Cerebellar nuclear complex (tissue), 1 donor: ENCODE data around the gene DCHS1.
A peak's percentile ranks its signal among the peaks of the same experiment; 100 is the strongest.
"Not testable (repeated sequence)": the region's sequence is repeated elsewhere in the genome, so short reads cannot be mapped to it uniquely, and the experiment has no call there.

Source experiments
- DNase-seq, 2 experiments: peaks; one replicate each; lab custom pipeline; 2025; lab: John Stamatoyannopoulos, UW

DCHS1 gene, protein sequence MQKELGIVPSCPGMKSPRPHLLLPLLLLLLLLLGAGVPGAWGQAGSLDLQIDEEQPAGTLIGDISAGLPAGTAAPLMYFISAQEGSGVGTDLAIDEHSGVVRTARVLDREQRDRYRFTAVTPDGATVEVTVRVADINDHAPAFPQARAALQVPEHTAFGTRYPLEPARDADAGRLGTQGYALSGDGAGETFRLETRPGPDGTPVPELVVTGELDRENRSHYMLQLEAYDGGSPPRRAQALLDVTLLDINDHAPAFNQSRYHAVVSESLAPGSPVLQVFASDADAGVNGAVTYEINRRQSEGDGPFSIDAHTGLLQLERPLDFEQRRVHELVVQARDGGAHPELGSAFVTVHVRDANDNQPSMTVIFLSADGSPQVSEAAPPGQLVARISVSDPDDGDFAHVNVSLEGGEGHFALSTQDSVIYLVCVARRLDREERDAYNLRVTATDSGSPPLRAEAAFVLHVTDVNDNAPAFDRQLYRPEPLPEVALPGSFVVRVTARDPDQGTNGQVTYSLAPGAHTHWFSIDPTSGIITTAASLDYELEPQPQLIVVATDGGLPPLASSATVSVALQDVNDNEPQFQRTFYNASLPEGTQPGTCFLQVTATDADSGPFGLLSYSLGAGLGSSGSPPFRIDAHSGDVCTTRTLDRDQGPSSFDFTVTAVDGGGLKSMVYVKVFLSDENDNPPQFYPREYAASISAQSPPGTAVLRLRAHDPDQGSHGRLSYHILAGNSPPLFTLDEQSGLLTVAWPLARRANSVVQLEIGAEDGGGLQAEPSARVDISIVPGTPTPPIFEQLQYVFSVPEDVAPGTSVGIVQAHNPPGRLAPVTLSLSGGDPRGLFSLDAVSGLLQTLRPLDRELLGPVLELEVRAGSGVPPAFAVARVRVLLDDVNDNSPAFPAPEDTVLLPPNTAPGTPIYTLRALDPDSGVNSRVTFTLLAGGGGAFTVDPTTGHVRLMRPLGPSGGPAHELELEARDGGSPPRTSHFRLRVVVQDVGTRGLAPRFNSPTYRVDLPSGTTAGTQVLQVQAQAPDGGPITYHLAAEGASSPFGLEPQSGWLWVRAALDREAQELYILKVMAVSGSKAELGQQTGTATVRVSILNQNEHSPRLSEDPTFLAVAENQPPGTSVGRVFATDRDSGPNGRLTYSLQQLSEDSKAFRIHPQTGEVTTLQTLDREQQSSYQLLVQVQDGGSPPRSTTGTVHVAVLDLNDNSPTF (N-terminal part only)

GRCh38 chr11:6655790-6656583 lies at the start of gene DCHS1:
TSS of gene DCHS1 (minus strand) at chr11:6655809. CDS start at chr11:6641613, 14,196 bp downstream.
- DNase-seq = no peak

DNA sequence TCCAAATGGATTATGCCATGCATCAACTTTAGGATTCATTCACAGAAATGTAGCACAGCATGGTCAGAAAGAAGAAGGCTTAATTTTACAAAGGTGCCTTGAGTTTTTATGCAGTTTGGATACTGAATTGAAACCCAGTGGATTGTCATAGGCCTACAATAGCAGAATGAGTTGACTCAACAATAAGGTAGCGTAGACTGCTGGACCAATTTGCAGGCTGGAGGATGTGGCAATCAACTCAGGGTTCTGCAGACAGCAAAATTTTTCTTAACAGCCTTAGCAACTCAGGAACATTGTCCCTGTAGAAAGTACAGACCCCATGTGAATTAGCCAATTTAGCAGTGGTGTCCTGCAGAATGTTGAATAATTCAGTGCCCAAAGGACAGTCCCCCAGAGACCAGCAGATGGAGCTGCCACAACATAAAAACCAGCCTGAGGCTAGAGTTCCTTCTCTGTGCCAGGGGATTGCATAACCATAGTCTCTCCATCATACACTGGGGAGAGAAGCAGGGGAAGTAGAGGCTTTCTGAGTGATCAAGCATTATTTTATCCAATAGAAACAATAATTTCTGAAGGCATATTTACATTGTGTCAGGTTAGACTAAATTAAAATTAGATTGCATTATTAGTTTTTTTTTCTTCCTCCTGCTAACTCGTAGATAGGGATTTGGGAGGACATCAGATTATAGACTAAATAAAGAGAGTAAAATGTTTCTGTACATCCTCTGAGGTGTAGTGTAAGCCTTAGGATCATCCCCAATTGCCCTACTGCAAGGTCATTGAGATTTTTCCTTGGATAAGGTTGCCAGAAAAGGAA lies 47.8 kb upstream of the DCHS1 start:
- no peak for DNase-seq

DNA sequence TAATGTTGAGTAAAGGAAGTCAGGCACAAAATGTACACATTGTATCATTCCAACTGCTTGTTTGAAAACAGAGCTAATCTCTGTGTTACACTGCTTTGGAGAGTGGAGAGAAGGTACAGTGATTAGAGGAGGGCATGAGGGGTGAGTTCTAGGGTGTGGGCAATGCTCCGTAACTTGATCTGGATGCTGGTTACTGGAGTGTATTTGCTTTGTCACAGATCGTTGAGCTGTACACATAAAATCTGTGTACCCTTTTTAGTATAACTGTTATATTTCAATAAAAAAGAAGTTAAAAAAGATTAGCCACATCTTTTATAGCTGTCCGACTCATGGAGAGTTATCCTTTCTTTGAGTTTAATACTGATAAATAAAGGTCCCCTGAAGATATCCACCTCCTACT lies 46.3 kb upstream of the DCHS1 start:
- DNase-seq = not testable (repeated sequence)

GRCh38 chr11:6695377-6695776 lies 39.8 kb upstream of the DCHS1 start:
- DNase-seq = no peak

DNA sequence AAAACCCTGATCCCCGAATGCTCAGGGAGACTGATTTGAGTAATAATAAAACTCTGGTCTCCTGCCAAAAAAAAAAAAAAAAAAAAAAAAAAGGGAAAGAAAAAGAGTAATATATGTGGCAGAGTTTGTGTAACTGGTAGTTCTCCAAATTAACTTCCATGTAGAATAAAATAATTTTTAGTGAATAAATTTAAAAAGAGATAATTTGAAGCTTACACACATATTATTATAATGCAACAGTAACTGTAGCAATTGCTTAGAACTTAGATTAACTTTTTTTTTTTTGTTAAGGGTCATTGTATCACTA lies 38.6 kb upstream of the DCHS1 start:
- DNase-seq = no peak

GRCh38 chr11:6693342-6694228 lies 38.0 kb upstream of the DCHS1 start:
- no peak for DNase-seq

- no peak for DNase-seq
Observed at GRCh38 chr11:6692128-6692527, 36.5 kb upstream of the DCHS1 start.

GRCh38 chr11:6690431-6691132 lies 35.0 kb upstream of the DCHS1 start:
- not testable (repeated sequence) for DNase-seq

GRCh38 chr11:6687876-6688275 lies 32.3 kb upstream of the DCHS1 start:
- no peak for DNase-seq

DNA sequence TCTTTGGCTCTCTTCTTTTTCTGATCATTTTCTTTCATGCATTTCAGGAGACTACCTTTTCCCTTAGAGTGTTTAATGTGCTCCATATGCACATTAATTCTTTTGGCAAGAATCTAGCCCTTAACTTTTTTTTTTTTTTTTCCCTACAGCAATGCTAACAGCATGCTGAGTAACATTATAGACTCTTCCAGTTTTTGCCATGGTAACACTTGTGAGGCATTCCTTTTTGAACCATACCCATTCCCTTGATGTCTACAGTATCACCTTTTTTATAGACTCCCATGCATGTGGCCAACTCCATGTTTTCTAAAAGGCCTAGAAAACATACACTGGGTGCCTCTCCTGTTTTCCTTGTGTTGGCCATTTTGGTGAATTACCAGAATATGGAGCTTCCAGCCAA lies 30.4 kb upstream of the DCHS1 start:
- DNase-seq = no peak

DNA sequence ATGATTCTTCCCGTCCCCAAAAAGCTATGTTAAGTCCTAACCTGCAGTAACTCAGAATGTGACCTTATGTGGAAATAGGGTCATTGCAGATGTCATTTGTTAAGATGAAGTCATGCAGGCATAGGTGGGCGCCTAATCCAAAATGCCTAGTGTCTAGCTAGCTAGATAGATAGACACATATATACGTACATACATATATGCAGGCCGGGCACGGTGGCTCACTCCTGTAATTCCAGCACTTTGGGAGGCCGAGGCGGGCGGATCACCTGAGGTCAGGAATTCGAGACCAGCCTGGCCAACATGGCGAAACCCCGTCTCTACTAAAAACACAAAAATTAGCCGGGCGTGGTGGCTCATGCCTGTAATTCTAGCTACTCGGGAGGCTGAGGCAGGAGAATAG lies 28.5 kb upstream of the DCHS1 start:
- DNase-seq = not testable (repeated sequence)

DNA sequence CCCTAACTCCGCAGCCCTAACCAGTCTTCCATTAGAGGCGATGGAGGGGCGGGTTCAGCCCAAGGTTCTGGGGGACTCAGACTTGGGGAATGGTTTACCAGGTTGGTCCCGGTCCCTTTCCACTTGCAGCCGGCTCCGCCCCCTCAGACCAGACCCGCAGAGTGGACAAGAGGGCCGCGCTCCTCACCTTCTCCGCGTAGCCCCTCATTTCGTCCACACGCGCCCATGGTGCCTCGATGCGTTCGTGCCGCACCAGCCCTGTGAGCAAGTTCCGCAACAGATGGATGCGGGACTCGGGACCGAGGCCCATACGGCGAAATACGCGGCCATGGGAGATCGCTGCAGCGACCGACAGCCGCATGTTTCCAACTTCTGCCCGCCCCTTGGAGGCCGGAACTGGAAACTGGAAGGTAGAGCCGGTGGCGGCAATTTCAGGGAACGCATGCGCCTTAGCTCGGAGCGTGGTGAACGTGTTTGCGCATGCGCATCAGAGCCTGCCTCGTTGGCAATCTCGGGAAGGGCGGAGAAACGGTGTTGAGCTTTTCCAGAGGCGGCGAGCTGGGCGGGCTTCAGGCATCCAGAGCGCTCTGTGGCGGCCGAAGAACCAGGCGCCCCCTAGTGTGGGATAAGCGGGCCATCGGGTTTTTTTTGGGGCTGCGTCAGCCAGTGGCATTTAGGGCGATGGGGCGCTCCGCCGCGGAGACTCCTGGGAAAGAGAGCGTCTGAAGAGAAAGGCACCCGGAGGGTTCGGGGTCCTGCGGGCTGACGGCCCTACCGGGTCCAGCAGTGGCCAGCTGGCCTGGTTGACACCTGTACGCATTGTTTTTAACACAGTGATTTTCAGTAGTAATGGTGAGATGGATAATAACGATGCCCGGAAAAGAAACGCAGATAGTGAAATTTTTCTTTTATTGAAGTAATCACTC lies 27.6 kb upstream of the DCHS1 start, which contains the start of gene MRPL17:
Gene MRPL17 (minus strand): TSS at position 405 of the 926 bp plus-strand sequence. CDS start 44 bp downstream, at position 361.
- peak; percentile 72 to 91 for DNase-seq

DNA sequence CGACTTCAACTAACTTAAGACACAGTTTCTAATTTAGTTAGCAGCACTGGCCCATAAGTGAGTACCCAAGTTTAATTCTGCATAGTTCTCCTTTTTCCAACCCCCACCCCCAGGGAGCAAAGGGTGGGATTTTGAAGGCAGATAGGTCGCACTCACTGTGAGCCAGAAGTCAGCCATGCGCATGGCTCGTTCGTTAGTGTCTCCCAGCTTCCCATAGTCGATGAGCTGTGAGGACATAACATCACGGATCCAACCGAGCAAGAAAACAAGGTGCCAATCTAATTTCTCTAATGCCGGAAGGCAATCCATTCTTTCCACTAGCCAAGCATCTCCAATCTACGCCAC lies 27.0 kb upstream of the DCHS1 start:
- DNase-seq = no peak

DNA sequence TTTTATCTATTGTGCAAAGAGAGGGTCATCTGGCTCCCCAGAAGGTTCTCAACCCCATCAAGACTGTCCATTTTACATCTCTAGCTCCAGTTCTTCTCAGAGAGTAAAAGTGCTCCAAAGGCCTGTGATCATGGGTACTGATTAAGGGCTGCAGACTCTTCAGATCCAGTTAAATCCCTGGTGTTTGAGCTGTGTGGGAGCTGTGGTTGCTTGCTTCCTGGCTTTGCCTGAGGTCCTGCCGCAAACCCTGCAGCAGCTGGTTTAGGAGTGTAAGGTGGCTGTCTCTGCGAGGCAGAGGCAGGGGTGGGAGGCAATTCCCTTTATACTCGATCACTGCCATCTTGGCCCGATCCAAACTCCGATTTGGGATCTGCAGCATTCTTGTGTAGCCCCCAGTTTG lies 26.3 kb upstream of the DCHS1 start:
- DNase-seq = no peak

GRCh38 chr11:6681505-6681904 lies 25.9 kb upstream of the DCHS1 start:
- DNase-seq = no peak

- no peak for DNase-seq
Observed at GRCh38 chr11:6677018-6677417, 21.4 kb upstream of the DCHS1 start.

DNA sequence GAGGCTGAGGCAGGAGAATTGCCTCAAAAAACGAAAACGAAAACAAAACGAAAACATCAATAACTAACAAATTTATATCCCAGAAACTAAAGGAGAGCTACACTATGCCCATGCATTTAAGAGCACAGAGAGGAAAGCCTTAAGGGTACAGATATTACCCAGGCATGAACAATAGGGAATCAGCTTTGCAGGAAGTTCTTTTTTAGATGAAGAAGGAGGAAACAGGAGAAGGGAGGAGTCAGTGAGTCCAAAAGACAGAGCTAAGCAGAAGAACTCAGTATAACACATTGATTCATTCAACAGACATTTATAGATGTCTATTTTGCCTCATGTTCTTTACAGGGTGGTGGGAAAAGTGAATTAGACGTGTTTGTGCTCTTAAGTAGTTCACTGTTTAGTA lies 19.3 kb upstream of the DCHS1 start:
- no peak for DNase-seq

- DNase-seq = no peak
Observed at GRCh38 chr11:6674219-6674597, 18.6 kb upstream of the DCHS1 start.
